Umbilical cord (tissue), 2 donors: Measurements from ENCODE around the gene ELAVL2. TPM values are rescaled to one million over a fixed set of nuclear protein-coding genes. Genes with fewer than 3 reads are reported as not detected.
"Not testable (repeated sequence)": the region's sequence is repeated elsewhere in the genome, so short reads cannot be mapped to it uniquely, and the experiment has no call there.

Source experiments
- DNase-seq: peaks from one replicate; pipeline ENCODE4 v3.0.0-alpha.2; 2015; ENCODE audit warnings: low spot score
- total RNA-seq: library from RNA; depleted of rRNA; stranded (reverse); fragments of >200 nt; gene quantifications from one replicate; pipeline ENCODE4 v1.2.3, GENCODE V29; 2014; ENCODE audit warnings: low replicate concordance; ENCODE audit not compliant: insufficient read depth

ELAVL2 gene
- total RNA-seq, 1 donor from 2014 or later: 7.2 TPM

DNA sequence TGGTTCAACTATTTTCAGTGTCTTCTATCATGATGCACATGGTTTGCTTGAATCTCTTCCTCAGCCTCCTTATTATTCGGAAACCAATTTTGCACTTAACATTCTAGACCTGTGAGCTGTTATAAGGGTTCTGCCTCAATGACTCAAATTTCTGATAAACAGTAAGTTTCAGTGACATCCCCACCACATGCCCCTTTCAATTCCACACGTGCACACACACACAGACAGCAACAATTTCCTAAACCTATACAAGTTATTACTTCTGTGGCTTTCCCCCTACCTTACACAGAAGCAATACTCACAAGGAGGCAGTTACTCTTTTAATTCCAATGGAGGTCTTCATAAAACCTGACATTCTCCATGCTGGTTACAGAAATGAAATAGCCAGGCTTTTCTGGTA, 102.4 kb downstream of the ELAVL2 start:
- DNase-seq: no peak

DNA sequence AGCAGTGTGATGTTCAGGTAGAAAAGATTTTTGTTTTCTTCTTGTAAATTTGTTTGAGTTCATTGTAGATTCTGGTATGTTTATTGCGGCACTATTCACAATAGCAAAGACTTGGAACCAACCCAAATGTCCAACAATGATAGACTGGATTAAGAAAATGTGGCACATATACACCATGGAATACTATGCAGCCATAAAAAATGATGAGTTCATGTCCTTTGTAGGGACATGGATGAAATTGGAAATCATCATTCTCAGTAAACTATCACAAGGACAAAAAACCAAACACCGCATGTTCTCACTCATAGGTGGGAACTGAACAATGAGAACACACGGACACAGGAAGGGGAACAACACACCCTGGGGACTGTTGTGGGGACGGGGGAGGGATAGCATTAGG, 103.0 kb downstream of the ELAVL2 start:
- DNase-seq: not testable (repeated sequence)

DNA sequence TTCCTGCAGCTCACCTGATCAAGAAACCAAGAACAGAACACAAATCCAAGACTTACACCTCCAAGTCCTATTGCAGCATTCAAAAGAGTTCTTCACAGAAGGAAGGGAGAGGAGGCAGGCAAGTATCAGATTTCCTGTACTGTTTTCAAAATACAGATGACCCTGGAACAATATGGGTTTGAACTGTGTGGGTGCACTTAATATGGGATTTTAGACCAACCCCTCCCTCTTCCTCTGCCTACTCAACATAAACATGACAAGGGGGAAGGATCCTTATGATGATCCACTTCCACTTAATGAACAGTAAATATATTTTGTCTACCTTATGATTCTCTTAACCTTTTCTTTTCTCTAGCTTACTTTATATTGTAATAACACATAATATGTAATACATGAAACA, 104.6 kb downstream of the ELAVL2 start:
- no peak for DNase-seq

DNA sequence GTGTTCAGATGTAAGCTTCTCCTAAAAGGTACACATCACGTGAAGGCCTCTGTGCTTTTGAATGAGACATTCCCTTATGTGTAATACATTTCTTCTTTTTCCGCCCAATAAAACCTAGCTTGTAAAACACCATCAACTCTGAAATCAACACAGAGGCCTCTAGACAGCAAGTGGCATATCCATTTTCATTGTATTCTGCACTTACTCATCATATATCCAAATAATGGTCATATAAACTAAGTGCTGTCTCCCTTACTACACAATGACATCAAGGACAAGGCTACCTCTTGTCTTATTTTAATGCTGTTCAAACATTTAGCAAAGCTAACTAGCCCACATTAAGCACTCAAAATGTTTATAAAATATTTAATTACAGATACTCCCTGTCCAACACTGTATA, 108.5 kb downstream of the ELAVL2 start:
- DNase-seq: no peak

DNA sequence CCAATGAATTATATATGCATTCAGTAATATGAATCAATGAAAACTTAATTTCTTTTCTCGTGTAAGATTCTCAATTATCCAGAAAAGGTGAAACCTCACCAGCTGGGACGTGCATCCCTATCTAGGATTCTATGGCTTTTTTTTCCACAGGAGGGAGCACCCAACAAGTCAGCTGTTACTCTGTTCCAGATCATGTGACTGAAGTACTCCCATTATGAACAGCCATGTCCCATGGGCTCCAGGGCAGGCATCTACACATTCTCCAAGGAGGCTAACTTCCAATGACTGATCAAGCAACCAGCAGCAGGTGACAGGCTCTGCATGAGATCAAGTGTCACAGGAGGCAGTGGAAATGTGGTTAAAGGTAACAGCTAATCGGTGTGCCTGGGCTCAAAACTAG, 118.8 kb downstream of the ELAVL2 start:
- DNase-seq: no peak

DNA sequence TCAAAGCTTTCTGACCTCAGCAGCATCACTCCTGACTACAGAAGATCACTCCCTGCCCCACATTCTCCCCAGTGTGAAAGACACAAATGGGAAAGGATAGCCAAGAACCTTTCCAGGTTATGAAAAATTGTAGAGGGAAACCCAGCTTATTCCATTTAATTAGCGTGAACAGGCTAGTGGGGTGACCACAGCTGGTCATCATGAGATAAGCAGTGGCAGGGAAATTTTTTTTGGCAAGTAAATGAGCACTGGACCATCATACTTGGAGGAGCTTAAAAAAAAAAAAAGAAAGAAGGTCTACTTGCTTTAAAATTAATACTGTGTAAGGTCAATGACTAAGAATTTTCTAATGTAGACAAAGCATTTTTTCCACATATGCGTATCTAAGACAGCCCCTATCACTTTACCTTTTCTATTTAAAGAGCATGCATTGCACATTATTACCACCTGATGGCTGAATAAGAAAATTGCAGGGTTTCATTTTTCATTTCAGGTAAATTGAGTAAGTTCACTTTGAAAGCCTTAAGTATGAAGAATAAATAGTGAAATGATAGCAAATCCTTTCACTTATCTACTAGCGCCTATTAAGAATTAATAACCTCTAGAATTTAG, 123.6 kb downstream of the ELAVL2 start:
- DNase-seq: no peak

DNA sequence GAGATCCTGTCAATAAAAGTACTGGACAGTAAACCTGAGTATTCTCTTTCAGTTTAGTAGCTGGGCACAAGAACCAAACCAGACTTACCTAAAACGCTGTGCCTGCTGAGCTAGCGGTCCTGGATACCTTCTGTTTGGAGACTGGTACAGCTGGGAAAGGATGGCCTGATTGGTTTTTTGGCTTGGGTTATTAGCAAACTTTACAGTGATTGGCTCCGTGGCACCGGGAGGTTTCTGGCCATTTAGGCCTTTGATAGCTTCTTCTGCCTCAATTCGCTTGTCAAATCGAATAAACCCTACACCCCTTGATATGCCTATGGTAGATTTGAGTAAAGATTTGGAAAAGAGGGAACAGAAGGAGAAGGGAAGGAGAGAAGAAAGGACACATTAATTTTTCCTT, 124.7 kb downstream of the ELAVL2 start:
- DNase-seq: no peak

DNA sequence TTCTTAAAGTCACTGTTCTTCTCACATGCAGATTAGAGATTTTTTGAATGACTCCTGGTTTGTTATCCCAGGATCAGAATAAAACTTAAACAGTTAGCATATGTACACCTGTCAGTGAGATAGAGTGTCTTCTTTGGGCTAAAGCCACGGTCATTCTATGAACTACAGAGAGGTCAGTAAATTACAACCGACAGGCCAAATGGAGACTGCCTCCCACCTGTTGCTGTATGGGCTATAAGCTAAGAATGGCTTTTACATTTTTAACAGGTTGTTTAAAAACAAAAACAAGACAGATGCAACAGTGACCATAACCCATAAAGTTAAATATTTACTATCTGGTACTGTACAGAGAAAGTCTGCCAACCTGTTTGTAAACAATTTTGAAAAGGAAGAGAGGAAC, 125.7 kb downstream of the ELAVL2 start:
- DNase-seq: no peak

DNA sequence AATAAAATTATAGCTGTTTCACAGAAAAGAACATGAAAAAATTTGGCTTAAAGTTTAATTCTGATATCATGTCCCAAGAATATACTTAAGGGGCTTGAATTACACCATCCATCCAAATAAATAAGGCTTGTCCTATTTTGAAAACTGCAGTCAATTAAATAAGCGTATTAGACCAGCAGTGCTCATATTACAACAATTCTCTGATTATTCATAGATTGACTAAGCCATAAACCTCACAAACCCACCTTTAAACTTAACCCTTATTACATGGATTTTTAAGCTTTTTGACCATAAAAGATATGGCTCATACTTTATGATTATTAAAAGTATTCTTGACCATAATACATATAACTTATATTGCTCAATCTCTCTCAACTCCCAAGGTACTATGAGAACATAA, 127.9 kb downstream of the ELAVL2 start:
- no peak for DNase-seq

DNA sequence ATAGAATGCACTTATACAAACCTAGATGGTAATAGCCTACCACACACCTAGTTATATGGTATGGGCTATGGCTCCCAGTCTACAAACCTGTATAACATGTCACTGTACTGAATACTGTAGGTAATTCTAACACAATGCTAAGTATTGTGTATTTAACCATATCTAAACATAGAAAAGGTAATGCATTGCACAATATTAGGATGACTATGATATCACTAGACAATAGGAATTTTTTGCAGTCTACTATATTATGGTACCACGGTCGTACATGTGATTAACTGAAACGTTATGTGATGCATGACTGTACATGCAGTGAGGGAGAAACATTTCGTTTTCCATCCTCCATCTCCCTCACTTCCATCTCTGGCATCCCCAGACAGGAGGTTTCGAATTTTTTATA, 130.5 kb downstream of the ELAVL2 start:
- DNase-seq: no peak

DNA sequence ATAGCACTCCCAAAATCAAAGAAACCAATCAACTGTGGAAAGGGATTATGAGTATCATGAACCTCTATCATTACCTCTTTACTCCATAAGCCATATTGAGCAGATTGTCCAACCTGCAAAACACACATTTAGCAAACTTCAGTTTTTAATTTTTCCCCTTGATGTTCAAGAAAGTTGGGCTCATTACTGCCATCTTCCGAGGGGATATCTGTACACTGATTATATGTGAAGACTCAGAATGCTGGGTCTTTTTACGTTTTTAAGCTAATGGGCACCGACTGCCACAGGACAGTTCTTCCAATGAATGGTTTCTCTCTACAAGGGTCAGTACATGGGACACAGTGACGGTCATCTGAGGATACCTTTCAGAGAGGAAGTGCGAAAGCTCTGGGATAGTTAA, 132.7 kb downstream of the ELAVL2 start:
- no peak for DNase-seq

DNA sequence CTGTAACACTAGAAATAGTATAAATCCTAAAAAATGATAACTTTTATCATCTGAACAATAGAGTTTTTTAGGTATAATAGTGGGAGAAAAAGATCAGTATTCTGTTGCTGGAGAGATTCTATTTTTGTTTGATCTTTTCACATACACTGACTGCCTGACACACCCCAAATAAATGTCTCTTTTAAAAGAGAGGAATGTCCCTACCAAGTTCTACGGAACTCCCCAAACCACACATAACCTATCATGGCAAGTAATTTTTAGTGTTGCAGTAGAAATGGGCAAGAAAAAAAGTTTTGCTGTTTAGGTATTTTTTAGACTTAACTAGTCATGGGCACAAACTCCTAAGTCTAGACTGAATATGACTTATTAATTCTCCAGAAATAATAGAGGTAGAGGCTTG, 139.1 kb downstream of the ELAVL2 start:
- DNase-seq: no peak

DNA sequence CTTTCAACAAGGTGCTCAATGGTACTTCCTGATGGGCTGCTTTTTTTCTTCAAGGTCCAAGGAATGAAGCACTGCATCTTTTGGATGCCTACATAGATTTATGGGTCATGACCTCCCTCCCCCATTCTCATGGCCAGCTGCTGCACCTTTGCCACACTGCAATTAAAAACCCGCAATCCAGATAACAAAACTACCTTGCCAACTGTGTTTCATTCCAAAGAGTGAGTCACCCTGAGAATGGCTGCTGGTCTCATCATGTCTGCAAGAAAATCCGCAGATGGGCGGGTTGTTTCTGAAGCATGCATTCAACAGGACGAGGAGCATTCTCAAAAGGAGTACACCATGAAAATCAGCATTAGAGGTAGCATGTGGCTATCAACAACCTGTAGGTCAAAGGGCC, 139.8 kb downstream of the ELAVL2 start:
- DNase-seq: no peak

DNA sequence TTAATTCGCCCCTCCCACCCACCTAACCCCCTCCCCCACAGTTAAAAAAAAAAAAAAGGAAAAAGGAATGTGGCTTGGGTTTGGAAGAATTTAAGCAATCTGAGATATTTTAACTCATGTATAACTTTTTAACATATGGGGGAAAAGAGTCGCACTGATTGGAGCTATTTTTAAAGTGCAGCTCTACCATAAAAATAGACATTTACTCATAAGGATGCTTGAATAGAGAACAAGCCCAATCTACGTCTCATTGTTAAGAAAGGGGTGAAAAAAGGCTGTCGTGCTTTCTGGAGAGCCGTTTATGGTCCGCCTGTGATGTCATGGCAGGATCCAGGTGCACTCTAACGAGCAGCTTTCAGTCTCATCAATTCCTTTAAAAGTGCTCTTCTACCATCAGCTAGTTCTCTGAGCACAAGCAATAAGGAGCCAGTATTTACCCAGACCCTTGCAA, 142.4 kb downstream of the ELAVL2 start:
- no peak for DNase-seq

DNA sequence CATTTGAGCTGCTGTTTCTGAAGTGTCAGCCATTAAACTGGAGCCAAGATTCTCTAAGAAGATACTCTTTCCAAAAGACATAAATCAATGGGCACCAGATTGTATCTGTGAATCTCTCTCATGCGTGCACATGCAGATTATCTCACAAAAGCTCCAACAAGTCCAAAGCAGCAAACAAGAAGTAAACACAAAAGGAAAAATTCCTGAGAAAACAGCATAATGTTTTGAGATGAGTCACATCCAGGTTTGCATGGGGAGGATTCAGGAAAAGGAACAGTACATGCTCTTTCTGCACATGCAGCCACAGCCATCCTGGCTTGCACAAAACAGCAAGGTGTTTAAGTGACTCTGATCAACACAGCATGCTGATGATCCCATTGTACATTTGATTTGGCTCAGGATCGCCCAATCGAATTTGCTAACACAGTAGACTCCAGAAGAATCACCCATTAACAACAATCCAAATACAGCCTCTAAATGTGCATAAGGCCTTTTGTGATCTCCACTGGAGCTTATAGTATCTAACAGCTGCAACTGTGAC, 143.1 kb downstream of the ELAVL2 start:
- peak; percentile 43 for DNase-seq

DNA sequence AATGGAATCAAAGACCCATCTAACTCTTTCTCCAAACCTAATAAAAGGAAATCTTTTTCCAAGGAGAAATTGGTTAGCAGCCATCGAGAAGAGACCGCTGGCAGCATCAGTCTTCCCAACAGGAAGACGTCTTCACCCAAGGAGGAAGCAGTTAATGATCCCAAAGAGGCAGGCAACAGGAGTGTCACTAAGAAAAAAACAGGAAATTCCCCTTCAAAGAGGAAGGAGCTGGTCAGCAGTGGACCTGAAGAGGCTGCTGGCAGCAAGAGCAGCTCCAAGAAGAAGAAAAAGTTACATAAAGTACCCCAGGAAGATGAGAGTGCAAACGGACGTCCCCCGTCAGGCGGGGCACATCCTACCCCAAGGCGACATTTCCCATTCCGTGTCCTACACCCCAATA, 143.7 kb downstream of the ELAVL2 start:
- no peak for DNase-seq

DNA sequence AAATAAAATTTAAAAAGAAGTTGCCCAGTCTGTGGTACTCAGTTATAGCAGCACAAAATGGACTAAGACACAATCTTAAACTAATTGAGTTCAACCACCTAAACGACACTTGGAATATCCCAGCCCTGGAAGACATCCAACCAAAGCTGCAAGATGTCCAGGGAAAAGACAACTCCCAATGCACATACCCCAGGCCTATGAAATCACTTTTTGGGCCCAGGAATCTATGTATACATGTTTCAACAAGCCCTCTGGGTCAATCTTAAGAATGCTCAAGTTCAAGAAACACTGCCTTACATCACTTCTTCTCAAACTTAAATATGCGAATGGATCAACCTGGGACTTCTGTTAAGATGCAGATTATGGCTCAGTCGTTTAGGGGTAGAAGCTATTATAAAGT, 148.6 kb downstream of the ELAVL2 start:
- no peak for DNase-seq

DNA sequence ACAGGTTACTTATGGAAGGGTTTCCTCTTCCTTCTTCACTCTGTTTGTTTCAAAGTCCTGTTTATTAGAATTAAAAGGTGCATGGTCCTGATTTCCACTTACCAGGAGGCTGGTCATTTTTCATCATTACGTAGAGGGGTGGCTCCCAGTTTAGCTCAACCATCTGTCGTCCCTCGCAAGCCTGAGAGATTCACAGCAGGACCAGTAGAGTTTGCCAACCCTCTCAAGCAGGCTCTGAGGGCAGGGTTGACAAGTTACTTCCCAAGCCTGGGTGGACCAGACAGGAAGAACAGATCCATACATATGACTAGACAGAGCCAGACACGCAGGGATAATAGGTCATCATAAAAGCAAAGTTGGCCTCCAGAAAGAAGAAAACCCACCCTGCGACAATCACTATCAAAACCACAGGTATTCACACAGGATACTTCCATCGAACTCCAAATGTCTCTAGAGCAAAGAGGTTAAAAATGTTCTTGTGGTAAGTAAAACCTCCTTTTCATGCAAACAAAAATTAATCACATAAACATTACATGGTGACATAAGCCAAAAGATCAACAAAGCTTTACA, 151.9 kb downstream of the ELAVL2 start:
- DNase-seq: no peak

DNA sequence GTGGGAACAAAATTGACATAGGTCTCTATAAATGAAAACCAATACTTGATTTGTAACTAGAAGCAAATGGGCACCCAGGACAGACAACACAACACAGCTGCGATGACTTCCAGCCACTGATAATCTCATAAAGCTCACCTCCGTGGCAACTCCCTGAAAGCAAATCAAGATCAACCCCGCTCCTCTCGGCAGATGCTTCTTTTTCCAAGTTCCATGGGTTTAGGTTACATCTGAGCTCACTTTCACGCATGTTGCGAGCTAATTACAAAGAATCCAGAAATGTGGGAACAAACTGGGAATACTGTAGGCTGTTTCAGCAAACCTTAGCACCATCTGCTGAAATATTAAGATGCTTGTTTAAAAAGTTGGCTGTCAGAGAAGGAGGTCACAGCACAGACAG, 153.9 kb downstream of the ELAVL2 start:
- DNase-seq: no peak

DNA sequence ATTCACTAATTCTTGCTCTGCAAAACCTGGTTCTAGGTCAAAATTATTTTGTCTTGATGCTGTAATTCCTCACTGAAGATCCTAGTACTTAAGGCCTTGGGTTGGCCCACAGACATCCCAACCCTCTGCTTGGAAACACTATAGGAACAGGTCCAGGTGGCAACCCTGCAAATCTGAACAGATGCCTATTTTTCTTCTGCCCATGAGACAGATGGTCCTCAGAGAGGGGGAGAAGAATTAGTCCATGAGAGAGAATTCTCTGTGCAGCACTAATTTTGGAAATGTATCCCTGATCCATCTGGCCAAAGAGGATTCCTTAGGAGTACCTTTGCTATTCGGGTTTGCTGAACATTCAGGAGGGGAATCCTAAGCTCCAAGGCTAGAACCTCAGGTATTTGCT, 156.3 kb downstream of the ELAVL2 start:
- DNase-seq: no peak

DNA sequence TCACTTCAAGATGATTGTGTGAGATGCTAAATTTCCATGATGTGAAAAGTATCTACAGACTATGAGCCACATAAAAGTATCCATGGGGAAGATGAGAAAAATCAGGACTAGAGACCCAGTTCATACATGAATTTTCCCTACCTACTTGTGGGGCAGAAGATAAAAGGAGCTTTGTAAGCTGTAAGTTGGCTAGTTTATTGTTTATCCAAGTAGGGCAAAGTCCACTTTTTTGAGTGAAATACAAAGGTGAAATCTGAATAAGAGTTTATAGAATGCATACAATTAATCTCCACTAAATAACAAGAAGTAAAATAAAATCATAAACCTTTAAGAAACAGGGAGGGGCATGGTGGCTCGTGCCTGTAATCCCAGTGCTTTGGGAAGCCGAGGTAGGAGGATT, 160.4 kb downstream of the ELAVL2 start:
- DNase-seq: no peak

DNA sequence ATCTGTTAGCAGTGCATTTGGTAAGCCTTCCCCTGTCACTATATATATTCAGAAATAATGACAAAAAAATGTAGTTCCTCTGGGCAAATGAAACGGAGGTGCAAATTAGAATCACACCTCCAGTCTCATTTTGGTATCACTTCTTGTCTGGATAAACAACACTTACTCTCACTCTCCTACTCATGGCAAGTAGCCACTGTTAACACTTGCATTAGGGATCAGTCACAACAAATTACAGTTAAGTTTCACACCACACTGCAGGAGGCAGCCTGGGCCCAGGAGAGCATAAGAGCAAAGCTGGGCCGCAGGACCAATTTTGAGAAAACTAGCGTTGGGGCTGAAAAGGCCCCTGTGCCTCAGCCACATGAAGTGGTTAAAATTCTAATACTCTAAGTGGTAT, 161.0 kb downstream of the ELAVL2 start:
- DNase-seq: no peak

DNA sequence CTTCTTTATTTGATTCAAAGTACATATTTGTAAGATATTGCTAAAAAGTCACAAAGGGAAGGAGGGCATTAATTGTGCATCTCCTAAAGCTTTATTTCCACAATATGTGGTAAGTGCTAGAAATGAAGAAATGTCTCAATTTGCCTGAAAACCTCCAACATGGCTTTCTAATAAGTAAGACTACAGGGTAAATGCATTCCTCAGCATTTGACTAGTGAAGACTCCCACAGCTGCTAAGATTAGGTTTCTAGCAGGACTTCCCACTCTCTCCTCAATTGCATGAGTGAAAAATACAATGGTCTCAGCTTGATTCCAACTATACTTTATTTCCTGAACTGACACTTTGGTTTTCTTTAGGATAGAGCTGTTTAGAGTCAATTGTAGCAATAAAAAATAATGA, 162.1 kb downstream of the ELAVL2 start:
- DNase-seq: no peak

DNA sequence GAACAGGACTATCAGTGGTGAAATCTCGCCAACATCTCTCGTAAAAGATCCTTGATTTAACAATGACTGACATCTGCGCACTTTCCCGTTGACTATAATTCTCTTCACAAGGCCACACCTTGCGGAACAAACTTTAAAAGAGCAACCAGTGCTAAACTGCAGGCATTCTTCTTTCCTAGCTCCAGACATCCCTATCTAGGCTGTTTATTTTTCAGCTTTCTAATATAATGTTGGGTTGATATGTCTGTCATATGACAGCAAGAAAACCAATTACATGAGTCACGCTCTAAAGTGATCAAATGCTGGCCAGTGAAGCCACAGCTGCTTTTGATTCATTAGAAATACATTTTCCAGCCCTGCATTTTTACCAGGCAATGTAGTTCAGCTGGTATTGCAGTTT, 162.5 kb downstream of the ELAVL2 start:
- DNase-seq: no peak
